Measurements from ENCODE around the gene DNASE2. TPM values are rescaled to one million over a fixed set of nuclear protein-coding genes. Genes with fewer than 3 reads are reported as not detected.
A peak's percentile ranks its signal among the peaks of the same experiment; 100 is the strongest.

Gene DNASE2
- total RNA-seq, 1 experiment from 2014 or later = 23.8 TPM

DNA sequence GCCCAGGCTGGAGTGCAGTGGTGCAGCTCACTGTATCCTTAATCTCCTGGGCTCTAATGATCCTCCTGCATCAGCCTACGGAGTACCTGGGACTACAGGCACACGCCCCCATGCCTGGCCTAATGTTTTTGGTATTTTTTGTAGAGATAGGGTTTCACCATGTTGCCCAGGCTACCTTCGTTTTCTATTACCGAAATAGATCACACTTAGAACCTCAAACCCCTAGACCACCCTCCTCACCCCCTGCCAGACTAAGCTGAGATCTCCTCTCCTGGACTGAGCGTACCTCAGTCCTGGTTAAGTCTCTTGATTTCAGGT is 5.4 kb upstream of the DNASE2 start:
- H3K36me3 Mint-ChIP-seq (ENCODE audit: insufficient read depth in 1 of 3, low read depth in 3 of 3) = peaks cover 3 to 10% (median 4%) of the 10 kb centered on the region in 3 experiments; a peak in 5 of 7 replicates
- no CpG with 5 or more reads among the region's 5 CpGs for WGBS (ENCODE audit: extremely low coverage, insufficient read length, low lambda C conversion rate)
- no peak overlapping the region for H3T11ph ChIP-seq (ENCODE audit: low read length)
- no peaks in the 10 kb centered on the region; the same call in 1 of the 2 replicates for H3K79me2 ChIP-seq (ENCODE audit: insufficient read depth, low read length)
- peaks cover 16% of the 10 kb centered on the region in 2 experiments for H3K9me3 Mint-ChIP-seq
- H3K27ac ChIP-seq (ENCODE audit: insufficient read length, low read depth, low read length) = no peak overlapping the region
- H3K27me3 Mint-ChIP-seq (ENCODE audit: low read depth) = peaks cover 52% of the 10 kb centered on the region
- H3K27ac Mint-ChIP-seq = no peak overlapping the region; a peak in 1 of 7 replicates
- H3K23ac ChIP-seq (ENCODE audit: insufficient read length, low read depth, low read length) = no peak overlapping the region
- H2BK20ac ChIP-seq (ENCODE audit: low read depth, low read length, poor library complexity, severe bottlenecking) = no peak overlapping the region
- H3K23me2 ChIP-seq (ENCODE audit: insufficient read length, low read depth, low read length, poor library complexity, severe bottlenecking) = peaks cover 12% of the 10 kb centered on the region
- no peak overlapping the region for H2BK5ac ChIP-seq (ENCODE audit: insufficient read length, low read length)
- H3K56ac ChIP-seq (ENCODE audit: insufficient read length, low read depth, low read length) = no peak overlapping the region
- no peak overlapping the region for H4K5ac ChIP-seq (ENCODE audit: insufficient read length, low read depth, low read length)
- H3K9me3 ChIP-seq (ENCODE audit: control insufficient read depth, low read depth, low read length) = no peaks in the 10 kb centered on the region
- H4K8ac ChIP-seq (replicated peaks; ENCODE audit: insufficient read length, low read depth, low read length) = no peak overlapping the region
- H2BK15ac ChIP-seq (ENCODE audit: low read depth, low read length) = no peak overlapping the region
- no peak overlapping the region for H2AK5ac ChIP-seq (ENCODE audit: insufficient read length, low read length)
- H3K4me1 ChIP-seq (ENCODE audit: insufficient read depth, low read length) = no peaks in the 10 kb centered on the region
- TF ChIP-seq, protein P1, sequence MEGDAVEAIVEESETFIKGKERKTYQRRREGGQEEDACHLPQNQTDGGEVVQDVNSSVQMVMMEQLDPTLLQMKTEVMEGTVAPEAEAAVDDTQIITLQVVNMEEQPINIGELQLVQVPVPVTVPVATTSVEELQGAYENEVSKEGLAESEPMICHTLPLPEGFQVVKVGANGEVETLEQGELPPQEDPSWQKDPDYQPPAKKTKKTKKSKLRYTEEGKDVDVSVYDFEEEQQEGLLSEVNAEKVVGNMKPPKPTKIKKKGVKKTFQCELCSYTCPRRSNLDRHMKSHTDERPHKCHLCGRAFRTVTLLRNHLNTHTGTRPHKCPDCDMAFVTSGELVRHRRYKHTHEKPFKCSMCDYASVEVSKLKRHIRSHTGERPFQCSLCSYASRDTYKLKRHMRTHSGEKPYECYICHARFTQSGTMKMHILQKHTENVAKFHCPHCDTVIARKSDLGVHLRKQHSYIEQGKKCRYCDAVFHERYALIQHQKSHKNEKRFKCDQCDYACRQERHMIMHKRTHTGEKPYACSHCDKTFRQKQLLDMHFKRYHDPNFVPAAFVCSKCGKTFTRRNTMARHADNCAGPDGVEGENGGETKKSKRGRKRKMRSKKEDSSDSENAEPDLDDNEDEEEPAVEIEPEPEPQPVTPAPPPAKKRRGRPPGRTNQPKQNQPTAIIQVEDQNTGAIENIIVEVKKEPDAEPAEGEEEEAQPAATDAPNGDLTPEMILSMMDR (conservative IDR thresholded peaks at IDR 0.05) = no peak
- DNase-seq = no peak
- no peaks in the 10 kb centered on the region for H3K79me1 ChIP-seq (ENCODE audit: insufficient read depth, low read depth, low read length, poor library complexity, severe bottlenecking)
- H3K27me3 ChIP-seq (ENCODE audit: insufficient read depth, low read length) = 0 out of 2 replicates have a peak, but pooled peaks cover 1% of the 10 kb centered on the region
- no peak overlapping the region for H3K9ac ChIP-seq (ENCODE audit: extremely low read depth, insufficient read length, low read length)
- H3K4me2 ChIP-seq (ENCODE audit: insufficient read depth, insufficient read length, low read length) = peak overlapping the region; percentile 79
- H3K18ac ChIP-seq (ENCODE audit: insufficient read length, low read depth, low read length) = no peak overlapping the region
- H2BK120ac ChIP-seq (ENCODE audit: low read depth, low read length, poor library complexity, severe bottlenecking) = no peak overlapping the region
- H2AFZ ChIP-seq (ENCODE audit: low read length) = no peak overlapping the region
- H3K4ac ChIP-seq (ENCODE audit: low read depth, low read length) = no peak overlapping the region
- no peak overlapping the region for H3K14ac ChIP-seq (ENCODE audit: insufficient read depth, low read length)
- peak overlapping the region; percentile 55 to 82 for H3K4me3 Mint-ChIP-seq
- H4K91ac ChIP-seq (ENCODE audit: insufficient read length, low read depth, low read length) = no peak overlapping the region
- no peak overlapping the region for H2BK12ac ChIP-seq (ENCODE audit: insufficient read length, low read depth, low read length)
- H4K20me1 ChIP-seq (ENCODE audit: control insufficient read depth, insufficient read depth, insufficient read length) = no peaks in the 10 kb centered on the region
- peaks cover 11 to 18% of the 10 kb centered on the region in 2 experiments for H3K4me1 Mint-ChIP-seq

Data from H9 (cell line).